CD4-positive, alpha-beta T cell (primary cell): ENCODE data around the gene MRPL20. TPM values are rescaled to one million over a fixed set of nuclear protein-coding genes. Genes with fewer than 3 reads are reported as not detected.
A peak's percentile ranks its signal among the peaks of the same experiment; 100 is the strongest.

Experiments used
- ATAC-seq: fragments of 200-7000 bp; cut with Tn5 transposase; one replicate; pipeline ENCODE4 v1.10.0; 2022; ENCODE audit warnings: mild to moderate bottlenecking; ENCODE audit not compliant: poor library complexity
- CTCF ChIA-PET: fragments of 350-600 bp; sonication (Branson Sonifier 250); formaldehyde crosslinking; loops from one replicate; lab custom pipeline; 2021; ENCODE audit warnings: antibody characterized with exemption, inconsistent platforms; lab: Charles Lee
- POLR2A ChIA-PET: fragments of 350-600 bp; sonication (Branson Sonifier 250); formaldehyde crosslinking; loops from one replicate; lab custom pipeline; 2021; ENCODE audit warnings: antibody characterized with exemption, inconsistent platforms; lab: Charles Lee
- DNase-seq, 14 experiments: peaks; one replicate each; pipeline ENCODE4 v3.0.0-alpha.2; 2013 to 2020; ENCODE audit warnings: mixed read lengths in 2 of 14
- H3K27ac ChIP-seq, 2 donors: one replicate each; pipeline versions ENCODE4 v1.5.1 to v1.7.0; 2013; ENCODE audit warnings: low read length in 2 of 2, low read depth in 1 of 2, mild to moderate bottlenecking in 1 of 2
- H3K27me3 ChIP-seq, 2 experiments: 1 replicate in 1 of 2; 2 replicates in 1 of 2; pipeline versions ENCODE4 v1.6.1 to v1.7.0; 2013; ENCODE audit warnings: low read length in 2 of 2, control low read depth in 1 of 2, mild to moderate bottlenecking in 1 of 2, moderate library complexity in 1 of 2; ENCODE audit not compliant: insufficient read depth in 2 of 2, control insufficient read depth in 1 of 2
- H3K36me3 ChIP-seq: one replicate; pipeline ENCODE4 v1.6.1; 2013; ENCODE audit warnings: low read length, control low read depth; ENCODE audit not compliant: insufficient read depth
- H3K4me1 ChIP-seq: one replicate; pipeline ENCODE4 v1.6.1; 2013; ENCODE audit warnings: low read length, control low read depth; ENCODE audit not compliant: insufficient read depth
- H3K4me3 ChIP-seq: one replicate; pipeline ENCODE4 v1.5.1; 2013; ENCODE audit warnings: mild to moderate bottlenecking, low read length, moderate library complexity
- H3K9me3 ChIP-seq, 2 experiments: 1 replicate in 1 of 2; 2 replicates in 1 of 2; pipeline versions ENCODE4 v1.6.1 to v1.7.0; 2013; ENCODE audit warnings: low read length in 2 of 2, mild to moderate bottlenecking in 2 of 2, control low read depth in 1 of 2, moderate library complexity in 1 of 2; ENCODE audit not compliant: control insufficient read depth in 1 of 2, insufficient read depth in 1 of 2
- H3K27ac Mint-ChIP-seq: one replicate; pipeline ENCODE4 v1.8.0; 2020; ENCODE audit warnings: mixed read lengths
- H3K27me3 Mint-ChIP-seq: one replicate; pipeline ENCODE4 v1.8.0; 2021; ENCODE audit warnings: mixed read lengths
- H3K36me3 Mint-ChIP-seq: one replicate; pipeline ENCODE4 v1.8.0; 2021; ENCODE audit warnings: low read depth, mixed read lengths
- H3K4me1 Mint-ChIP-seq: one replicate; pipeline ENCODE4 v1.8.0; 2021; ENCODE audit warnings: low read depth, mixed read lengths
- H3K4me3 Mint-ChIP-seq: one replicate; pipeline ENCODE4 v1.8.0; 2020; ENCODE audit warnings: mild to moderate bottlenecking, mixed read lengths
- H3K9me3 Mint-ChIP-seq: one replicate; pipeline ENCODE4 v1.8.0; 2020; ENCODE audit warnings: mixed read lengths
- CTCF ChIP-seq: fragments of 200-600 bp; IDR thresholded peaks from one replicate; pipeline ENCODE4 v1.8.0; 2022; ENCODE audit warnings: antibody characterized with exemption, mild to moderate bottlenecking
- intact Hi-C, 2 experiments: fragments of 100-400 bp; cut with DNase I in 1 of 2; cut with micrococcal nuclease in 1 of 2; formaldehyde crosslinking; loops; one replicate each; pipeline versions ENCODE4 v1.15.1 to v1.9.0; 2023 to 2025; cut with DNase I, micrococcal nuclease
- total RNA-seq, 174 experiments: library from RNA in 2 of 174; stranded (reverse) in 2 of 174; gene quantifications; one replicate each; pipeline ENCODE4 v1.2.3 and lab custom pipeline; 2021 to 2026

The MRPL20 gene
- total RNA-seq, 2 experiments from 2014 or later, result 99.9 to 103 TPM

- H3K36me3 ChIP-seq, result no peaks in the 10 kb centered on the region
- H3K27me3 Mint-ChIP-seq, result peaks cover 9% of the 10 kb centered on the region
- H3K4me3 ChIP-seq, result no peak overlapping the region
- peaks cover 4% of the 10 kb centered on the region for H3K4me1 Mint-ChIP-seq
- ChIA-PET POLR2A (interaction anchor here (0.7 kb wide), 1 partner anchor 42 kb away, joined by 3 read pairs; the partner anchor contains the start of gene CCNL2), CTCF (interaction anchor here (0.6 to 1.2 kb wide), 2 partner anchors 28 to 64 kb away, joined by 4 read pairs; no protein-coding TSS in a partner anchor)
- H3K4me1 ChIP-seq, result peaks cover 14% of the 10 kb centered on the region
- peaks cover 0 to 20% of the 10 kb centered on the region in 2 experiments for H3K9me3 ChIP-seq
- no peaks in the 10 kb centered on the region for H3K9me3 Mint-ChIP-seq
- no peaks in the 10 kb centered on the region for H3K36me3 Mint-ChIP-seq
- H3K4me3 Mint-ChIP-seq, result no peak overlapping the region
- no peak overlapping the region for H3K27ac Mint-ChIP-seq
- TF ChIP-seq CTCF, result peak; percentile 77
- peaks cover 24 to 28% of the 10 kb centered on the region in 2 experiments for H3K27me3 ChIP-seq
- DNase-seq, result peak; percentile 35 to 74 (median 49)
- no peak overlapping the region for H3K27ac ChIP-seq
- intact Hi-C loops, result loop anchor here in 1 of 2 experiments (5.0 kb wide), 1 partner anchor 409 kb away; no protein-coding TSS in a partner anchor
- peak; percentile 93 for ATAC-seq
Measured at GRCh38 chr1:1441002-1441888, 34.2 kb upstream of the MRPL20 start.

GRCh38 chr1:1440262-1441001 is 33.3 kb upstream of the MRPL20 start:
- H3K9me3 Mint-ChIP-seq, result no peaks in the 10 kb centered on the region
- H3K4me3 ChIP-seq, result no peak overlapping the region
- no peak overlapping the region for H3K4me3 Mint-ChIP-seq
- ChIA-PET POLR2A (interaction anchor here (0.7 kb wide), 1 partner anchor 42 kb away, joined by 3 read pairs; the partner anchor contains the start of gene CCNL2), CTCF (interaction anchor here (1.2 kb wide), 1 partner anchor 64 kb away, joined by 4 read pairs; no protein-coding TSS in a partner anchor)
- TF ChIP-seq CTCF, result no peak
- H3K36me3 Mint-ChIP-seq, result no peaks in the 10 kb centered on the region
- H3K27me3 ChIP-seq, result peaks cover 28 to 33% of the 10 kb centered on the region in 2 experiments
- H3K36me3 ChIP-seq, result no peaks in the 10 kb centered on the region
- no peak for ATAC-seq
- no peak overlapping the region for H3K27ac Mint-ChIP-seq
- H3K9me3 ChIP-seq, result peaks cover 0 to 22% of the 10 kb centered on the region in 2 experiments
- intact Hi-C loops, result loop anchor here in 1 of 2 experiments (5.0 kb wide), 1 partner anchor 408 kb away; no protein-coding TSS in a partner anchor
- H3K4me1 Mint-ChIP-seq, result peaks cover 4% of the 10 kb centered on the region
- H3K4me1 ChIP-seq, result peaks cover 20% of the 10 kb centered on the region
- peaks cover 12% of the 10 kb centered on the region for H3K27me3 Mint-ChIP-seq
- H3K27ac ChIP-seq, result no peak overlapping the region
- peak in 1 of 14 experiments; percentile 26 for DNase-seq

- DNase-seq, result peak in 1 of 14 experiments; percentile 29
- H3K36me3 Mint-ChIP-seq, result no peaks in the 10 kb centered on the region
- intact Hi-C loops, result loop anchor here in 1 of 2 experiments (5.0 kb wide), 1 partner anchor 407 kb away; no protein-coding TSS in a partner anchor
Measured at GRCh38 chr1:1439546-1440261, 32.6 kb upstream of the MRPL20 start.

More at GRCh38 chr1:1439546-1440261, 32.6 kb upstream of the MRPL20 start:
- POLR2A ChIA-PET, result no interaction called here
- H3K27ac ChIP-seq, result no peak overlapping the region
- no peak for TF ChIP-seq CTCF
- Mint-ChIP-seq H3K27me3 (peaks cover 17% of the 10 kb centered on the region), H3K4me1 (peaks cover 4% of the 10 kb centered on the region), H3K4me3 (no peak overlapping the region), H3K9me3 (no peaks in the 10 kb centered on the region), H3K27ac (no peak overlapping the region)
- peaks cover 26% of the 10 kb centered on the region for H3K4me1 ChIP-seq
- peaks cover 0 to 26% of the 10 kb centered on the region in 2 experiments for H3K9me3 ChIP-seq
- CTCF ChIA-PET, result no interaction called here
- peaks cover 35 to 40% of the 10 kb centered on the region in 2 experiments for H3K27me3 ChIP-seq
- no peak overlapping the region for H3K4me3 ChIP-seq
- H3K36me3 ChIP-seq, result no peaks in the 10 kb centered on the region
- ATAC-seq, result no peak
